Measurements from ENCODE around the gene GABPB2. TPM values are rescaled to one million over a fixed set of nuclear protein-coding genes. Genes with fewer than 3 reads are reported as not detected.

The GABPB2 gene
- total RNA-seq: 7.6 and 11.4 TPM in 2 replicates

DNA sequence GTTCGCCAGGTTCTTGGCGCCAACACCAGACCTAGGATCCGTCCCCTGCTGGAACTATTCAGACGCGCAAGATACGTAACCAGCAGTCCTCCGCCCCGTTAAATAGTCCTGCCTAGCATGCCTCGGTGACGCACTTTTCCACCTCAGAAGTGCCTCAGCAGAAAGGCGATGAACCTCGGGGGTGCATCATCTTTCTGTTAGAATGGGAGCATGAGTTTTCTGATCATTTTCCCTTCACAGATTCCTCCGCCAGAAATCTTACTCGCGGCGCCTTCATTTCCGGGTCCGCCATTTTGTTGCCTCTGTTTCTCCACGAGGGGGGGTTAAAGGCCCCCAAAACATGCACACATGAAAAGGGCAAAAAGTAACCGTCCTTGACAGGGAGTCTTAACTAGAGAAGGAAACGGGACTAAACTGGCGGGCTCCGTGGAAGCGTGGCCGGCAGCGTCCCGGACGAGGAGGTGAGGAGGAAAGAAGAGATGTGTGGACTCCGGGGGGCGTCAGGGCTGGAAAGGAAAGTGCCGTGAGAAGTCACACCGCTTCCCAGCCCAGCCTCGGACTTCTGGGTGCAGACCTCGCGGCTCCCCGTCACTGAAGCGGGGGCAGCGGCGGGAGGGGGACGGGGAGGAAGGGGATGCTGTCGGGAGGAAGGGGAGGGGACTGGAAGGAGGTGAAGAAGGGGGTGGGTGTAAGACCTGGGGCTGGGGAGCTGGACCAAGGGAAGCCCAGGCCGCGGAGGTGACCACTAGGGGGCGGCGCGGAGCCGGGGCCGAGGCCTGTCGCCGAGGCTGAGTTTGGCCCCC is at the start of gene GABPB2:
GABPB2 (plus strand) TSS at position 288 of the 803 bp plus-strand sequence. CDS start 17,429 bp downstream, outside the sequence.

DNA sequence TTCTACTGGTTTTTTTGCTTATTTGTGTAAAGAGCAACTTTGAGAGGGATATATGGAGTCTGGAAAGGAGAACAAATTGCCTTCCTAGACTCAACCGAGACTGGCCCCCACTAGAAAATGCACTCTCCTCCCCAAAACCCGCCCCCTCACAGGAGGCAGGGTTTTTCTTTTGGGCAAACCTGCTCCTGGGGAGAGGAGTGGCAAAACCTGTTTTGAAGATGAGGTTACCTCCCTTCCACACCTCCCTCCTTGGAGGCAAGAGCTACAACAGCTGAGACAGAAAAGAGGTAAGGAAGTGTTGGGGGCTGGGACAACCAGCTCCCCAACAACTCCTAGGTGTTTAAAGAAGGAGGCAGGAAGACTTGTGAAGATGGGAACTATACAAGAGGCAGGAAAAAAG is 34.2 kb upstream of the GABPB2 start, which contains the start of gene BNIPL:
BNIPL (plus strand) TSS at position 231 of the 400 bp plus-strand sequence; CDS start at position 371, 140 bp downstream.

DNA sequence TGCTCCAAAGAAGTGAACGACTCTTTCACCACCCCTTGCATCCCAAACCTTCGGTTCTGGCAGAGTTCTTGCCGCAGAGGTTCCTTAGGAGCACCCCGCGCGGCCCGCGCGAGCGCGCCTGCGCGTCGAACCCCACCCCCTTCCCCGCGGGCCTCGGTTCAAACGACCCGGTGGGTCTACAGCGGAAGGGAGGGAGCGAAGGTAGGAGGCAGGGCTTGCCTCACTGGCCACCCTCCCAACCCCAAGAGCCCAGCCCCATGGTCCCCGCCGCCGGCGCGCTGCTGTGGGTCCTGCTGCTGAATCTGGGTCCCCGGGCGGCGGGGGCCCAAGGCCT is 23.0 kb upstream of the GABPB2 start, which contains the start of gene C1orf56:
C1orf56 (plus strand) TSS at position 161 of the 334 bp plus-strand sequence; CDS start at position 258, 97 bp downstream.

GRCh38 chr1:151059109-151060006 is 11.2 kb upstream of the GABPB2 start, which contains the start of gene CDC42SE1:
CDC42SE1 (minus strand) TSS chr1:151059622; CDS start chr1:151055730, 3,892 bp downstream.

DNA sequence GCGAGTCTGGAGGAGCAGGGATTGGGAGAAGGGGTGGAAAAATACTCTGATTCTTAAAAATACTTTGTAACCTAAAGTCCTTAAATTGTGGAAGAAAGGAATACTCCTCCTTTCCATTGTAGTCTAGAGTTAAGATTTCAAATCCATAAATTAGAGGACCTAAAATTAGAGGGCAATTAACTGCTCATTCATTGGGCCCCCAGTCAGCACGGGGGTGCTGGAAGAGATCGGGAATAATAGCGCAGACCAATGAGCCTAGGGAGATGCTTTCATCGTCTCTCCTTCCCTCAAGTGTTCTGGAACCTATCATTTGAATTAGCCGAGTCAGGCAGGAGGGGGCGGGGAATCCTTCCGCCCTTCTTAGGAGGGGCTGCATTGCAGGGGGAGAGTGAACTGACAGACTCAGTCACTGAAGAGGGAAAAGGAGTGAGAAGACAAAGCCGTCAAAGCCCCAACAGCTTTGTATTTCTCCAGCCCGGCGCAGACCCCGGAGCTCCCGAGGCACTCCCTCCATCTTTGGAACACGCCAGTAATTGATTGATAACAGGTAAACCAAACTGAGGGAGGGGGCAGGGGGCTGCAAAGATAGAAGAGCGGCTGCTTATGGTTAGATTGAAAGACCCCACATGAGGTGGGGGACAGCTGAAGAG is 10.4 kb upstream of the GABPB2 start, which contains the start of gene MLLT11:
MLLT11 (plus strand) TSS at position 391 of the 650 bp plus-strand sequence. CDS start 6,828 bp downstream, outside the sequence.

DNA sequence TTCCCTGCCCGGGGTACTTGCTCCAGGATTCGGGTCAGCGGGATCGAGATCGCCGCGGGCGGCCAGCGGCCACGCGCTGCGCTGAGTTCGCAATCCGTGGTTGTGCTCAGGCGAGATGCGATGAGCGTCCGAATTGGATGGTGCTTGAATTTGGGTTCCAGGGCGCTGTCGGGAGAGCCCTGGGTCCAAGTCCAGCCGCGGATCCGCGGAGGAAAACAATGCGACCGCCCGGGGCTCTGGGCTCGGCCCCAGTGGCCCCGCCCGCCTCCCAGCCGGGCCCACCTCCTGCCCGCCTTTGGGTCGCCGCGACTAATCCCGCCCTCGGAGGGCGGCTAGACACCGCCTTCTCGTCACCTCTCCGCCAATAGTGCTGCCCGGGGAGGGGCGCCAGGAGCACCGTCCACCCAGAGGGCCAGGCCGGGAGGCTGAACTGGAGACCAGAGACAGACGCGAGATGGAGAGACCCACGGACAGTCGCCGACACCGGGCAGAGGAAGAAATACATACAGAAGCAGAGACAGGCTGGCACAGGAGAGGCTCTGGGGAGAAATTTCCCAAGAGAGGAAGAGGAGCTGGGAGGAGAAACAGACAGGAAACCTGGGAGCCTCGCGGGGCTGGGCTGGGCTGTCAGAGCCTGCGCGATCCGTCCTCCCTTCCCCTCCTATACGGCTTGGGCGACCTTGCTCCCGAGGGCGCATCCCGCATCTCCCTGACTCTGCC is 76.0 kb downstream of the GABPB2 start, which contains the start of gene SEMA6C:
SEMA6C (minus strand) TSS at position 220 of the 720 bp plus-strand sequence. CDS start 4,010 bp downstream, outside the sequence.

GRCh38 chr1:151156515-151156819 is 85.9 kb downstream of the GABPB2 start, which contains the start of gene TNFAIP8L2:
TNFAIP8L2 (plus strand) TSS chr1:151156649; CDS start chr1:151158698, 2,049 bp downstream.

DNA sequence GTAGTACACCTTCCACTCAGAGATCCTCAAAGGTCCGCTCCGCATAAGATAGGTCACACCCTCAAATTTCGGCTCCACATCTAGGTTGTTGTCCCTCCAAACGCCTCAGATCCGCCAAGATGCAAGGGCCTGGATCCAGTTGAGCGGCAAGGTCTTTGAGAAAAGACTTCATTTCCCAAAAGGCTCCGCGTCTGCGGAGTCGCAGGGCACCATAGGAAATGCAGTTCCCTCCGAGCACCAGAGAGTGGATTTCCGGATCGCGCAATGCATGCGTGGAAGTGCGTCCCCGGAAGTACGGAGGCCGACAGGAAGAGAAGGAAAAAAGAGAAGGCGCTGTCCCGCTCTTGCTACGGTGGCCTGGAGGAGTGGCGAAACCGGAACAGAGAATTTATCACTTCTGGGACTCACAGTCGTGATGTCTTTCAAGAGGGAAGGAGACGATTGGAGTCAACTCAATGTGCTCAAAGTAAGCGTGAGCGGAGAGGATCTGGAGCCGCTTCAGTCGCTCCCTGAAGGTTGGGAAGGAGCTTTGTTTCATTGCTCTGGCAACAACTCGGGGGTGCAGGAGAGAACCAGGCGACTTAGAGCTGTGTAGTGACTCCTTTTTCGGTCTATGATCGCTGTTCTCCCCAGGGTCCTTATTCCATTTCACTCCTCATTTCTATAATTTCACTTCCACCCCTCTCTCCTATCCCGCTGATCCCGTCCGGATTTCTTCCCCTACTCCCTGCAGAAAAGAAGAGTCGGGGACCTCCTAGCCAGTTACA is 95.4 kb downstream of the GABPB2 start, which contains the start of the genes LYSMD1 and SCNM1:
LYSMD1 (minus strand) TSS at position 165 of the 767 bp plus-strand sequence. CDS start 644 bp downstream, outside the sequence.
SCNM1 (plus strand) TSS at position 407 of the 767 bp plus-strand sequence; CDS start at position 416, 9 bp downstream.

Small RNA genes lying within 50 kb of the gene (small RNA-seq; reads per million reads assigned to genes)
- gene RNU6-884P: 0.32 reads per million, percentile 8 among the genes with 10 or more reads in this experiment

Other genes starting within 250 kb of the GABPB2 start
- 34.6 and 42.4 TPM in 2 replicates for gene ARNT, start 194.2 kb upstream of the GABPB2 start, total RNA-seq
- gene CTXND2, start 183.6 kb upstream of the GABPB2 start, total RNA-seq: not detected in 2 replicates
- gene SETDB1, start 144.4 kb upstream of the GABPB2 start, total RNA-seq: 45.4 and 57.7 TPM in 2 replicates
- gene CERS2, start 95.9 kb upstream of the GABPB2 start, total RNA-seq: 59.7 and 79.5 TPM in 2 replicates
- 0.39 and 2.0 TPM in 2 replicates for gene ANXA9, start 88.5 kb upstream of the GABPB2 start, total RNA-seq
- gene MINDY1, start 63.9 kb upstream of the GABPB2 start, total RNA-seq: 10.6 and 11.0 TPM in 2 replicates
- gene PRUNE1, start 62.3 kb upstream of the GABPB2 start, total RNA-seq: 14.9 and 16.5 TPM in 2 replicates
- gene BNIPL, start 34.2 kb upstream of the GABPB2 start, total RNA-seq: 66.4 and 157 TPM in 2 replicates
- gene C1orf56, start 23.0 kb upstream of the GABPB2 start, total RNA-seq: 3.1 and 3.9 TPM in 2 replicates
- 95.4 and 112 TPM in 2 replicates for gene CDC42SE1, start 11.1 kb upstream of the GABPB2 start, total RNA-seq
- 8.0 and 9.8 TPM in 2 replicates for gene MLLT11, start 10.4 kb upstream of the GABPB2 start, total RNA-seq
- 7.6 and 20.8 TPM in 2 replicates for gene SEMA6C, start 75.9 kb downstream of the GABPB2 start, total RNA-seq
- not detected in 2 replicates for gene TNFAIP8L2, start 85.9 kb downstream of the GABPB2 start, total RNA-seq
- gene LYSMD1, start 95.1 kb downstream of the GABPB2 start, total RNA-seq: 11.0 and 16.1 TPM in 2 replicates
- 29.1 and 41.6 TPM in 2 replicates for gene SCNM1, start 95.4 kb downstream of the GABPB2 start, total RNA-seq
- gene TMOD4, start 105.2 kb downstream of the GABPB2 start, total RNA-seq: not detected in 2 replicates
- gene VPS72, start 119.4 kb downstream of the GABPB2 start, total RNA-seq: 40.4 and 51.0 TPM in 2 replicates
- gene PIP5K1A, start 127.8 kb downstream of the GABPB2 start, total RNA-seq: 97.0 and 110 TPM in 2 replicates
- gene PSMD4, start 184.0 kb downstream of the GABPB2 start, total RNA-seq: 173 and 181 TPM in 2 replicates
- 24.7 and 25.3 TPM in 2 replicates for gene ZNF687, start 211.5 kb downstream of the GABPB2 start, total RNA-seq